Measurements from ENCODE around the gene GUCY1B1.

The GUCY1B1 gene

GRCh38 chr4:155758481-155759371 lies at the start of gene GUCY1B1:
TSS of gene GUCY1B1 (plus strand) at chr4:155759021. CDS start at chr4:155759141, 120 bp downstream.
- peak; percentile 67 to 68 for DNase-seq (ENCODE audit: low read depth in 2 of 2)

GRCh38 chr4:155709918-155710317 lies 48.9 kb upstream of the GUCY1B1 start:
- DNase-seq (ENCODE audit: low read depth in 2 of 2): no peak

- DNase-seq (ENCODE audit: low read depth in 2 of 2): no peak
Measured at GRCh38 chr4:155711556-155711955, 47.3 kb upstream of the GUCY1B1 start.

- no peak for DNase-seq (ENCODE audit: low read depth in 2 of 2)
Measured at GRCh38 chr4:155712846-155713245, 46.0 kb upstream of the GUCY1B1 start.

- DNase-seq (ENCODE audit: low read depth in 2 of 2): no peak
Measured at GRCh38 chr4:155713911-155714310, 44.9 kb upstream of the GUCY1B1 start.

GRCh38 chr4:155722336-155722735 lies 36.5 kb upstream of the GUCY1B1 start:
- no peak for DNase-seq (ENCODE audit: low read depth in 2 of 2)

- DNase-seq (ENCODE audit: low read depth in 2 of 2): no peak
Measured at GRCh38 chr4:155722816-155723499, 35.9 kb upstream of the GUCY1B1 start.

GRCh38 chr4:155724731-155725130 lies 34.1 kb upstream of the GUCY1B1 start:
- no peak for DNase-seq (ENCODE audit: low read depth in 2 of 2)

- DNase-seq (ENCODE audit: low read depth in 2 of 2): no peak
Measured at GRCh38 chr4:155734065-155734464, 24.8 kb upstream of the GUCY1B1 start.

GRCh38 chr4:155734951-155735350 lies 23.9 kb upstream of the GUCY1B1 start:
- no peak for DNase-seq (ENCODE audit: low read depth in 2 of 2)

- DNase-seq (ENCODE audit: low read depth in 2 of 2): no peak
Measured at GRCh38 chr4:155735496-155735895, 23.3 kb upstream of the GUCY1B1 start.

- DNase-seq (ENCODE audit: low read depth in 2 of 2): no peak
Measured at GRCh38 chr4:155738548-155738947, 20.3 kb upstream of the GUCY1B1 start.

- DNase-seq (ENCODE audit: low read depth in 2 of 2): no peak
Measured at GRCh38 chr4:155741546-155741945, 17.3 kb upstream of the GUCY1B1 start.

- DNase-seq (ENCODE audit: low read depth in 2 of 2): no peak
Measured at GRCh38 chr4:155742310-155743015, 16.4 kb upstream of the GUCY1B1 start.

GRCh38 chr4:155745984-155746383 lies 12.8 kb upstream of the GUCY1B1 start:
- no peak for DNase-seq (ENCODE audit: low read depth in 2 of 2)

- no peak for DNase-seq (ENCODE audit: low read depth in 2 of 2)
Measured at GRCh38 chr4:155748039-155748438, 10.8 kb upstream of the GUCY1B1 start.

- no peak for DNase-seq (ENCODE audit: low read depth in 2 of 2)
Measured at GRCh38 chr4:155749041-155749440, 9.8 kb upstream of the GUCY1B1 start.

GRCh38 chr4:155751569-155751968 lies 7.3 kb upstream of the GUCY1B1 start:
- no peak for DNase-seq (ENCODE audit: low read depth in 2 of 2)

- DNase-seq (ENCODE audit: low read depth in 2 of 2): no peak
Measured at GRCh38 chr4:155757745-155758265, 1.0 kb upstream of the GUCY1B1 start.

GRCh38 chr4:155759372-155760252 lies 791 bp downstream of the GUCY1B1 start:
- DNase-seq (ENCODE audit: low read depth in 2 of 2): no peak

- no peak for DNase-seq (ENCODE audit: low read depth in 2 of 2)
Measured at GRCh38 chr4:155761047-155761446, 2.2 kb downstream of the GUCY1B1 start.
